Tibial artery (tissue), 4 donors: Measurements from ENCODE around the gene FANCC.
"Not testable (repeated sequence)": the region's sequence is repeated elsewhere in the genome, so short reads cannot be mapped to it uniquely, and the experiment has no call there.

Source experiments
- DNase-seq, 2 donors: peaks; one replicate each; pipeline ENCODE4 v3.0.0-alpha.2; 2019
- H3K27ac ChIP-seq, 2 donors: fragments of 200-600 bp; sonication (generic) in 1 of 2; 1 replicate in 1 of 2; 2 replicates in 1 of 2; pipeline ENCODE4 v1.5.1; 2018 to 2019; ENCODE audit warnings: mild to moderate bottlenecking in 1 of 2
- H3K27me3 ChIP-seq, 2 donors: fragments of 200-600 bp; sonication (generic) in 1 of 2; one replicate each; pipeline versions ENCODE4 v1.5.1 to v1.6.0; 2016 to 2019
- H3K36me3 ChIP-seq, 3 donors: fragments of 200-600 bp; sonication (generic) in 2 of 3; one replicate each; pipeline ENCODE4 v1.5.1; 2016 to 2019; ENCODE audit warnings: mild to moderate bottlenecking in 2 of 3
- H3K4me1 ChIP-seq, 4 donors: fragments of 200-600 bp; sonication (generic) in 2 of 4; 1 replicate in 3 of 4; 2 replicates in 1 of 4; pipeline ENCODE4 v1.5.1; 2016 to 2019
- H3K4me3 ChIP-seq, 2 donors: fragments of 200-600 bp; sonication (generic) in 1 of 2; 1 replicate in 1 of 2; 2 replicates in 1 of 2; pipeline ENCODE4 v1.5.1; 2018 to 2019; ENCODE audit warnings: mild to moderate bottlenecking in 2 of 2
- H3K9me3 ChIP-seq, 3 donors: fragments of 200-600 bp; sonication (generic) in 1 of 3; one replicate each; pipeline ENCODE4 v1.5.1; 2016 to 2019
- CTCF ChIP-seq, 2 experiments: fragments of 200-600 bp in 1 of 2; fragments of 450-650 bp in 1 of 2; IDR thresholded peaks; one replicate each; pipeline ENCODE4 v1.5.1; 2017 to 2019; ENCODE audit warnings: antibody characterized with exemption in 2 of 2, mild to moderate bottlenecking in 1 of 2, moderate library complexity in 1 of 2
- intact Hi-C: fragments of 100-400 bp; cut with DNase I; formaldehyde crosslinking; loops from one replicate; pipeline ENCODE4 v1.15.0; 2023; ENCODE audit warnings: low total_unique reads

Gene FANCC

GRCh38 chr9:95338243-95338642 is 20.7 kb upstream of the FANCC start:
- Histone ChIP-seq H3K27ac (no peak overlapping the region), H3K27me3 (peaks cover 0 to 4% of the 10 kb centered on the region in 2 donors), H3K4me3 (no peak overlapping the region), H3K4me1 (no peaks in the 10 kb centered on the region), H3K9me3 (peaks cover 0 to 5% (median 0%) of the 10 kb centered on the region in 3 donors), H3K36me3 (no peaks in the 10 kb centered on the region)
- DNase-seq: no peak
- intact Hi-C loops: no loop called here
- TF ChIP-seq CTCF (IDR thresholded peaks at IDR 0.05): no peak

DNA sequence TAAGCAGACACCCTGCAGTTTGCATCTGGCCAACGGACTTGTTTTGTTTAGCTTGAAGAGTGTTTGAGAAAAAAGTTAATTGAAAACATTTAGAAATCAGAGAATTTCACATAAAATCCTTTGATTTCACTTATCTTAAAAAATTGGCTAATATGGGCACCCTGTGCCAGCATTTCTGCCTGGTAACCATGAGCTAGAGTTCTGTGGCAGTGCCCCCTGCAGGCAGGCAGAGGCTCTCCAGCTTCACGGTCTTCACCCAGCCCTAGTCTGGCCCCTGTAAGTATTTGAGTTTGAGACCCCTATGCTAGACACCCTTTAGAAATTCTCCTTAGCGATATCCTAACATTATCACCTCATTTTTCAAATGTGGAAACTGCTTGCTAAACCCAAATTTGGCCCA is 18.8 kb upstream of the FANCC start:
- intact Hi-C loops: no loop called here

DNA sequence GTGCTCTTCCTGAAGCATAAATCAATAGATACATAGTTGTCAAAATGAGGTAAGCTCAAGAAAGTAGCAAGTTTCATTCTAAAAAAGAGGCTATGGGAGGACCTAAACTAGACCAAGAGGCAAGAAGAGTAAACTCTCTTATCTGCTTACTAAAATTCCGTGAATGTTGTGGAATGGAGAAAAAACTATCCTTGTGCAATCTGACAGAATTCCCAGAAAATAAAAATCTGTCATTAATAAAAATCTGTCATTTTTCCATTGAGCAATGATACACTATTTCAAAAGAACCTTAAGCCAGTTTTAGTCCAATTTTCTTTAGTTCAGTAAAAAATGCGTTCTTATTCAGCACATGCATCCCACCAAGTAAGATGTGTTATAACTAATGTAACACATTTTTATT is 15.9 kb upstream of the FANCC start:
- no peak for TF ChIP-seq CTCF (IDR thresholded peaks at IDR 0.05)
- no peak overlapping the region for H3K4me3 ChIP-seq
- H3K4me1 ChIP-seq: no peaks in the 10 kb centered on the region
- H3K36me3 ChIP-seq: no peaks in the 10 kb centered on the region
- intact Hi-C loops: no loop called here
- no peak overlapping the region for H3K27ac ChIP-seq
- H3K9me3 ChIP-seq: peaks cover 0 to 5% (median 0%) of the 10 kb centered on the region in 3 donors
- peaks cover 0 to 13% of the 10 kb centered on the region in 2 donors for H3K27me3 ChIP-seq
- DNase-seq: no peak

More for the DNA sequence above, 18.8 kb upstream of the FANCC start:
- Histone ChIP-seq H3K4me1 (no peaks in the 10 kb centered on the region), H3K9me3 (peaks cover 0 to 5% (median 0%) of the 10 kb centered on the region in 3 donors), H3K27ac (no peak overlapping the region), H3K4me3 (no peak overlapping the region), H3K27me3 (peaks cover 0 to 6% of the 10 kb centered on the region in 2 donors), H3K36me3 (no peaks in the 10 kb centered on the region)
- no peak for DNase-seq
- no peak for TF ChIP-seq CTCF (IDR thresholded peaks at IDR 0.05)

GRCh38 chr9:95332860-95333259 is 15.4 kb upstream of the FANCC start:
- no peak overlapping the region for H3K27ac ChIP-seq

DNA sequence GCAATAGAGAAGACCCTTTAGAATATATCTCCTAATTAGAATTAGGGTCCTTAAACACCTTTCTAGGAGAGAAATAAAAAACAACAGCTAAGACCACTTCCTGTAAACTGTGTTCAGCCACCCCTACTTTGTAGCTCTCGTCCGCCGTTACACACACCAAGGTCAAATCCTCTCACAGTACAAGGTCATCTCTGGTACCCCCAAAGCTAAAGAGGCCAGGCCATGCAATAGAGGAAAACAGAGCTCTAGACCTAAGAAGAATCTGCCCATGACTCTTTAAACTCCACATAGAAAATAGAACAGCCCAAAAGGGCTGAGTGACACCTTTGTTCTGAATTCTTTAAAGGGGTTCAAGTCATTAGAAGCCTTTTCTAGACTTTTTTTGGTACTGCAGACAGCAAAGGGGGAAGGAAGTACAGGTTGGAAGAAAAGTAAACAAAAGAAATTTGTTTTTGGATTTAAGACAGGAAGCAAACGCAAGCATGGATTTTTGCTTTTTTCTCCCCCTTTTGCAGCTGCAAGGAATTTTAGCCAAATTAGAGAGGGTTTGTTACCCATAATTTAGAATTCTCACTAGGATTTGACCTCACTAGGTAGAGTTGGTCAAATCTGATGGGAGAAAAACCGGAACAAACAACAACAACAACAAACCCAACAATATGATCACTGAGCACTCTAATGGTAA is 13.4 kb upstream of the FANCC start:
- Histone ChIP-seq H3K9me3 (no peaks in the 10 kb centered on the region), H3K27ac (no peak overlapping the region), H3K36me3 (no peaks in the 10 kb centered on the region), H3K27me3 (peaks cover 0 to 9% of the 10 kb centered on the region in 2 donors), H3K4me3 (no peak overlapping the region), H3K4me1 (no peaks in the 10 kb centered on the region)
- intact Hi-C loops: no loop called here
- no peak for DNase-seq
- TF ChIP-seq CTCF (IDR thresholded peaks at IDR 0.05): no peak

More at GRCh38 chr9:95332860-95333259, 15.4 kb upstream of the FANCC start:
- Histone ChIP-seq H3K27me3 (peaks cover 0 to 13% of the 10 kb centered on the region in 2 donors), H3K36me3 (no peaks in the 10 kb centered on the region), H3K4me1 (no peaks in the 10 kb centered on the region), H3K9me3 (peaks cover 0 to 5% (median 0%) of the 10 kb centered on the region in 3 donors), H3K4me3 (no peak overlapping the region)
- no peak for DNase-seq
- intact Hi-C loops: no loop called here
- no peak for TF ChIP-seq CTCF (IDR thresholded peaks at IDR 0.05)

GRCh38 chr9:95329061-95329460 is 11.6 kb upstream of the FANCC start:
- H3K36me3 ChIP-seq, H3K4me3 ChIP-seq, DNase-seq, H3K27me3 ChIP-seq, H3K9me3 ChIP-seq, intact Hi-C loops, H3K27ac ChIP-seq, H3K4me1 ChIP-seq: not testable (repeated sequence)
